Keratinocyte (primary cell): ENCODE results near the gene TBC1D5.

ENCODE experiments used
- CTCF ChIP-seq, 3 experiments: IDR thresholded peaks in 1 of 3; conservative IDR thresholded peaks in 1 of 3; optimal IDR thresholded peaks in 1 of 3; 2 replicates in 2 of 3; 3 replicates in 1 of 3; pipeline versions ENCODE3 to v1.5.1; 2011; ENCODE audit warnings: low read length in 3 of 3, mild to moderate bottlenecking in 3 of 3, moderate library complexity in 2 of 3, control low read depth in 1 of 3, inconsistent platforms in 1 of 3; ENCODE audit not compliant: insufficient read depth in 2 of 3; ENCODE audit errors: extremely low read depth in 1 of 3
- EZH2 ChIP-seq: IDR thresholded peaks from one replicate; pipeline ENCODE4 v1.6.1; 2012; ENCODE audit warnings: inconsistent platforms, mild to moderate bottlenecking, low read length, moderate library complexity

- TF ChIP-seq CTCF (optimal IDR thresholded peaks at IDR 0.05 in 1 of 3, IDR thresholded peaks at IDR 0.05 in 1 of 3, conservative IDR thresholded peaks at IDR 0.05 in 1 of 3; ENCODE audit: extremely low read depth in 1 of 3, insufficient read depth in 2 of 3, low read length in 3 of 3) (no peak), EZH2 (no peak)
Observed at GRCh38 chr3:17149076-17149475, 593.4 kb downstream of the TBC1D5 start.
